ENCODE results near the gene RAD9A. TPM values are rescaled to one million over a fixed set of nuclear protein-coding genes. Genes with fewer than 3 reads are reported as not detected.

Gene RAD9A
- total RNA-seq, 1 donor from 2014 or later, result 10.4 TPM

- peaks cover 8% of the 10 kb centered on the region for H3F3A ChIP-seq (ENCODE audit: low read depth)
- no peaks in the 10 kb centered on the region for H3K36me3 ChIP-seq
- TF ChIP-seq EZH2phosphoT487 (IDR thresholded peaks at IDR 0.05) (no peak), EZH2 (IDR thresholded peaks at IDR 0.05) (no peak)
- TF ChIP-seq, protein P1, sequence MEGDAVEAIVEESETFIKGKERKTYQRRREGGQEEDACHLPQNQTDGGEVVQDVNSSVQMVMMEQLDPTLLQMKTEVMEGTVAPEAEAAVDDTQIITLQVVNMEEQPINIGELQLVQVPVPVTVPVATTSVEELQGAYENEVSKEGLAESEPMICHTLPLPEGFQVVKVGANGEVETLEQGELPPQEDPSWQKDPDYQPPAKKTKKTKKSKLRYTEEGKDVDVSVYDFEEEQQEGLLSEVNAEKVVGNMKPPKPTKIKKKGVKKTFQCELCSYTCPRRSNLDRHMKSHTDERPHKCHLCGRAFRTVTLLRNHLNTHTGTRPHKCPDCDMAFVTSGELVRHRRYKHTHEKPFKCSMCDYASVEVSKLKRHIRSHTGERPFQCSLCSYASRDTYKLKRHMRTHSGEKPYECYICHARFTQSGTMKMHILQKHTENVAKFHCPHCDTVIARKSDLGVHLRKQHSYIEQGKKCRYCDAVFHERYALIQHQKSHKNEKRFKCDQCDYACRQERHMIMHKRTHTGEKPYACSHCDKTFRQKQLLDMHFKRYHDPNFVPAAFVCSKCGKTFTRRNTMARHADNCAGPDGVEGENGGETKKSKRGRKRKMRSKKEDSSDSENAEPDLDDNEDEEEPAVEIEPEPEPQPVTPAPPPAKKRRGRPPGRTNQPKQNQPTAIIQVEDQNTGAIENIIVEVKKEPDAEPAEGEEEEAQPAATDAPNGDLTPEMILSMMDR (IDR thresholded peaks at IDR 0.05), result no peak
- no peak overlapping the region for H3K4me3 ChIP-seq
- DNase-seq (ENCODE audit: low spot score), result no peak
- H3K27ac ChIP-seq, result no peak overlapping the region
- peaks cover 23% of the 10 kb centered on the region for H3K4me1 Mint-ChIP-seq
- no peaks in the 10 kb centered on the region for H3K9me3 Mint-ChIP-seq
- H3K4me3 Mint-ChIP-seq, result no peak overlapping the region
- H3K9ac ChIP-seq, result no peak overlapping the region
- no peak overlapping the region for H3K27ac Mint-ChIP-seq
- H3K27me3 Mint-ChIP-seq (ENCODE audit: insufficient read depth, low read depth), result peaks cover 2% of the 10 kb centered on the region
- H3K36me3 Mint-ChIP-seq, result no peaks in the 10 kb centered on the region
- peaks cover 16% of the 10 kb centered on the region for H3K79me2 ChIP-seq (ENCODE audit: low read depth)
- H2AFZ ChIP-seq (replicated peaks), result no peak overlapping the region
- peaks cover 2% of the 10 kb centered on the region for H4K20me1 ChIP-seq (ENCODE audit: low read depth)
- H3K4me2 ChIP-seq, result no peak overlapping the region
- no peaks in the 10 kb centered on the region for H3K9me3 ChIP-seq (ENCODE audit: low read depth)
- H3K4me1 ChIP-seq, result no peaks in the 10 kb centered on the region
- peaks cover 12% of the 10 kb centered on the region for H3K27me3 ChIP-seq
These were observed 4.7 kb upstream of the RAD9A start for GRCh38 chr11:67387069-67387468.

GRCh38 chr11:67387518-67387917 is 4.3 kb upstream of the RAD9A start:
- H3K4me1 Mint-ChIP-seq, result peaks cover 22% of the 10 kb centered on the region
- TF ChIP-seq EZH2 (IDR thresholded peaks at IDR 0.05) (no peak), EZH2phosphoT487 (IDR thresholded peaks at IDR 0.05) (no peak)
- TF ChIP-seq, protein P1 (IDR thresholded peaks at IDR 0.05), result no peak
- no peak for DNase-seq (ENCODE audit: low spot score)
- Histone ChIP-seq H2AFZ (replicated peaks) (no peak overlapping the region), H3K4me1 (peaks cover 2% of the 10 kb centered on the region), H3K4me2 (no peak overlapping the region), H3K9ac (no peak overlapping the region), H3K79me2 (ENCODE audit: low read depth) (peaks cover 21% of the 10 kb centered on the region), H3K9me3 (ENCODE audit: low read depth) (no peaks in the 10 kb centered on the region), H3K36me3 (no peaks in the 10 kb centered on the region), H3K4me3 (no peak overlapping the region), H3K27me3 (peaks cover 12% of the 10 kb centered on the region), H3F3A (ENCODE audit: low read depth) (peaks cover 8% of the 10 kb centered on the region), H4K20me1 (ENCODE audit: low read depth) (peaks cover 7% of the 10 kb centered on the region), H3K27ac (no peak overlapping the region)
- no peaks in the 10 kb centered on the region for H3K9me3 Mint-ChIP-seq
- H3K36me3 Mint-ChIP-seq, result no peaks in the 10 kb centered on the region
- H3K4me3 Mint-ChIP-seq, result no peak overlapping the region
- H3K27me3 Mint-ChIP-seq (ENCODE audit: insufficient read depth, low read depth), result peaks cover 2% of the 10 kb centered on the region
- no peak overlapping the region for H3K27ac Mint-ChIP-seq

GRCh38 chr11:67389477-67389876 is 2.3 kb upstream of the RAD9A start:
- Mint-ChIP-seq H3K9me3 (no peaks in the 10 kb centered on the region), H3K4me1 (peaks cover 29% of the 10 kb centered on the region), H3K4me3 (peak overlapping the region; percentile 78), H3K27ac (peak overlapping the region; percentile 6), H3K27me3 (ENCODE audit: insufficient read depth, low read depth) (peaks cover 2% of the 10 kb centered on the region), H3K36me3 (no peaks in the 10 kb centered on the region)
- Histone ChIP-seq H3K4me1 (peaks cover 4% of the 10 kb centered on the region), H2AFZ (replicated peaks) (no peak overlapping the region), H4K20me1 (ENCODE audit: low read depth) (peaks cover 9% of the 10 kb centered on the region), H3K9me3 (ENCODE audit: low read depth) (no peaks in the 10 kb centered on the region), H3K79me2 (ENCODE audit: low read depth) (peaks cover 24% of the 10 kb centered on the region), H3K36me3 (no peaks in the 10 kb centered on the region), H3K9ac (no peak overlapping the region), H3K4me2 (no peak overlapping the region), H3K27me3 (peaks cover 6% of the 10 kb centered on the region), H3K4me3 (no peak overlapping the region), H3F3A (ENCODE audit: low read depth) (peaks cover 8% of the 10 kb centered on the region), H3K27ac (no peak overlapping the region)
- TF ChIP-seq, protein P1 (IDR thresholded peaks at IDR 0.05), result peak; percentile 71
- TF ChIP-seq EZH2phosphoT487 (IDR thresholded peaks at IDR 0.05), result no peak
- DNase-seq (ENCODE audit: low spot score), result peak; percentile 66
